GM18858 (cell line): ENCODE data around the gene FNDC10.

Experiments used
- ATAC-seq: cut with Tn5 transposase; IDR thresholded peaks from one replicate; pipeline ENCODE4 v1.9.1; 2021; ENCODE audit not compliant: unreplicated experiment

The FNDC10 gene

DNA sequence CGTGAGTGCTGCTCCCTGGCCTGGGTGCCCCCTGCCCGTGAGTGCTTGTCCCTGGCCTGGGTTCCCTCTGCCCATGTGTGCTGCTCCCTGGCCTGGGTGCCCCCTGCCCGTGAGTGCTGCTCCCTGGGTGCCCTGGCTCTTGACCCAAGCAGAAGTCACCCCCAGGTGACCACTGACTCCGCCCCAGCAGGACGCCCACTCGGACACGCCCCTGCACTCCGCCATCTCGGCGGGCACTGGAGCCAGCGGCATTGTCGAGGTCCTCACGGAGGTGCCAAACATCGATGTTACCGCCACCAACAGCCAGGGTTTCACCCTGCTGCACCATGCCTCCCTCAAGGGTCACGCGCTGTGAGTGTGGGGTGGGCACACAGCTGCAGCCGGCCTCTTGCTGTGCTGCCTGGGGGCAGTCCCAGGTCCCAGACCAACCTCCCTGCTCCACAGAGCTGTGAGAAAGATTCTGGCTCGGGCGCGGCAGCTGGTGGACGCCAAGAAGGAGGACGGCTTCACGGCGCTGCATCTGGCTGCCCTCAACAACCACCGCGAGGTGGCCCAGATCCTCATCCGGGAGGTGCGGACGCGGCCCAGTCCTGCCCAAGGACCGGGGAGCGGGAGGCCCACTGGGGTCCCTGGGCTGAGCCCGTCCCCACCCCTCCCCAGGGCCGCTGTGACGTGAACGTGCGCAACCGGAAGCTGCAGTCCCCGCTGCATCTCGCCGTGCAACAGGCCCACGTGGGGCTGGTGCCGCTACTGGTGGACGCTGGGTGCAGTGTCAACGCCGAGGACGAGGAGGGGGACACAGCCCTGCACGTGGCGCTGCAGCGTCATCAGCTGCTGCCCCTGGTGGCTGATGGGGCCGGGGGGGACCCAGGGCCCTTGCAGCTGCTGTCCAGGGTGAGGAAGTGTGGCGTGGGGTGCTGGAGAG, 28.2 kb upstream of the FNDC10 start:
- ATAC-seq, result no peak

DNA sequence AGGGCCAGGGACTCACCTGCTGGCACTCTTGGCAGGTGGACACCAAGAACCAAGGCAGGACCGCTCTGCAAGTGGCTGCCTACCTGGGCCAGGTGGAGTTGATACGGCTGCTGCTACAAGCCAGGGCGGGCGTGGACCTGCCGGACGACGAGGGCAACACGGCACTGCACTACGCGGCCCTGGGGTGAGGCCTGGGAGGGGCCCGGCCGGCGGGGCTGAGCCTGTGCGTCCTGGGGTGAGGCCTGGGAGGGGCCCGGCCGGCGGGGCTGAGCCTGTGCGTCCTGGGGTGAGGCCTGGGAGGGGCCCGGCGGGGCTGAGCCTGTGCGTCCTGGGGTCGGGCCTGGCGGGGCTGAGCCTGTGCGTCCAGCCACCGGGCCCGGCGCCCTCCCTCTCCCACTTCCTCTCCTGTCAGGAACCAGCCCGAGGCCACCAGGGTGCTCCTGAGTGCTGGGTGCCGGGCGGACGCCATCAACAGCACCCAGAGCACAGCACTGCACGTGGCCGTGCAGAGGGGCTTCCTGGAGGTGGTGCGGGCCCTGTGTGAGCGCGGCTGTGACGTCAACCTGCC, 27.4 kb upstream of the FNDC10 start:
- no peak for ATAC-seq

DNA sequence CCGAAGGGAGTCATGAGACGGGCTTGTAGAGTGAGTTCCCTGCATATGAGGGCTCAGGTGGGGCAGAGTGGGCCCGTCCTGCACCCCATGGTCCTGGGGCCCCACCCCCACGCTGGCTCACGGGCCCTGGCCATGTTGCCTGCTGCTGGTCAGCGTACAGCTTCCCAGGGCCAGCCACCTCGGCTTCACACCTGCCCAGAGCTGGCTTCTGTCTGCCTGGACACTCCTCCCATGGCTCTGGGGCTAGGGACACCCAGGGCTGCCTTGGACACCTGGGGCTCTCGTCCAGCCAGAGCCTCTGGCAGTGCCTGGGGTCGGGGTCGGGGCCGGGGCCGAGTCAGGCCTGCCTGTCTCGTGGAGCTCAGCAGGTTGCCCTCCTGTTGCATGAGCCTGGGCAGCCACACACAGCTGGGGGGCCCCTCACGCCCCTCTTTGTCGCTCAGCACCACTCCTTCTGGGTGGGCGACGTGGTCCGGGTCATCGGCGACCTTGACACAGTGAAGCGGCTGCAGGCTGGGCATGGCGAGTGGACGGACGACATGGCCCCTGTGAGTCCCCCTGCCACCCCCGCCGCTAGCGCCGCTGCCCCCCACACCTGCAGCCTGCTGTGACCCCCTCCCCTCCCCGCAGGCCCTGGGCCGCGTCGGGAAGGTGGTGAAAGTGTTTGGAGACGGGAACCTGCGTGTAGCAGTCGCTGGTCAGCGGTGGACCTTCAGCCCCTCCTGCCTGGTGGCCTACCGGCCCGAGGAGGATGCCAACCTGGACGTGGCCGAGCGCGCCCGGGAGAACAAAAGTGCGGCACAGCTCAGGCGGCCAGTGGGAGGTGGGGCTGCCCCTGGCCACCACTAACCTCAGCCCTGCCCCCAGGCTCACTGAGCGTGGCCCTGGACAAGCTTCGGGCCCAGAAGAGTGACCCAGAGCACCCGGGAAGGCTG, 26.5 kb upstream of the FNDC10 start:
- ATAC-seq, result no peak

DNA sequence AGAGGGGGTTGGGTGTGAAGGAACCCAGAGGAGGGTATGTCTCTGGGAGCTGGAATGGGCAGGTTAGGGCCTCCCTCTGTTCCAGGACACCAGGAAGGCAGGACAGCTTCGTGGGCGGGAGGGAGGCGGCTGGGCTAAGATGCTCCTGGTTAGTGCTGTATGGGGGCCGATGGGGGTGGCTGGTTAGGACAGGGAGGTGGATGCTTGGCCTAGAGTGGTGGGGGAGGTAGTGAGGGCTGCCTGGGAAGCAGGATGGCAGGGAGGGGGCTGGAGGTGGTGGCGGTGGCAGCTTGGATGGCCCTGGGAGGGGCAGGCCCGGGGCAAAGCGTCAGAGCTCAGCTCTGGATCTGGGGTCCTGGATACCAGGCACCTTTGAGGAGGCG, 25.9 kb upstream of the FNDC10 start:
- ATAC-seq, result no peak

DNA sequence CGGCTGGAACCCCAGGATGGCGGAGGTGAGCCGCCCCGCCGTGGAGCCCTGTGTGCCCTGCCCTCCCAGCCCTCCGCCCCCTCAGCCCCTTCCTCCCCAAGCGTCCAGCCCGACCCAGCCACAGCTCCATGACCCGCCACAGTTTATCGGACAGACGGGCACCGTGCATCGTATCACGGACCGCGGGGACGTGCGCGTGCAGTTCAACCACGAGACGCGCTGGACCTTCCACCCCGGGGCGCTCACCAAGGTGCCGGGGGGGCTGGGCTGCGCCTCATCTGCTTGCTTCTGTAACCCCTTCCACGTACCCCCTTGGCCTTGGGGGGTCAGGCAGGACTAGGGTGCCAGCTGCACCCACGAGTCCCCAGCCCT, 25.5 kb upstream of the FNDC10 start:
- no peak for ATAC-seq

DNA sequence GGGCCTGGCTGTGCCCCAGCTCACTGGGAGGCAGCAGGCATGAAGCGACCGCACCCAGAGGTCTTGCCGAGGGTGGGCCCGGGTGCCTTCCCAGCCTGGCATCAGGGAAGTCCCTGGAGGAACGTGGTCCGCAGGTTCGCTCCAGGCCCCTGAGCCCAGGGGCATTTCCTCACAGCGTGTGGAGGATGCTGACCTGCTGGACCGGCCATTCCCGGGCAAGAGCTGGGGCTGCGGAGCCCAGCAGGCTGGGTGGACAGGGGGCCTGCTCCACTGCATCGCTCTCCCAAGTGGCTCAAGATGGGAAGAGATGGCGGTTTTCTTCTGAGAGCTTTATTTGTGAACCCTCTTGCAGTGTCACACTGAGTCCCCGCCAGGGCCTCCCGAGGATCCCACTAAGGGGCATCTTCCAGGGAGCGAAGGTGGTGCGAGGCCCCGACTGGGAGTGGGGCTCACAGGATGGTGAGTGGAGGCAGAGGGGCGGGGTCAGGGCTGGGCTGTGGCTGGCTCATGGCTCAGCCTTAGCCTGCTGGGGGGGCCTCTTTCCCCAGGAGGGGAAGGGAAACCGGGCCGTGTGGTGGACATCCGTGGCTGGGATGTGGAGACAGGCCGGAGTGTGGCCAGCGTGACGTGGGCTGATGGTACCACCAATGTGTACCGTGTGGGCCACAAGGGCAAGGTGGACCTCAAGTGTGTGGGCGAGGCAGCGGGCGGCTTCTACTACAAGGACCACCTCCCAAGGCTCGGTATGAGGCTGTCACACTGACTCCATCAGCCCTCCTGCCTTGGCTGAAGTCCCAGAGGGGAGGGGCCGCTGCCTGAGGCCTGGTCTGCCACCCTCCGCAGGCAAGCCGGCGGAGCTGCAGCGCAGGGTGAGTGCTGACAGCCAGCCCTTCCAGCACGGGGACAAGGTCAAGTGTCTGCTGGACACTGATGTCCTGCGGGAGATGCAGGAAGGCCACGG, 24.8 kb upstream of the FNDC10 start:
- no peak for ATAC-seq

DNA sequence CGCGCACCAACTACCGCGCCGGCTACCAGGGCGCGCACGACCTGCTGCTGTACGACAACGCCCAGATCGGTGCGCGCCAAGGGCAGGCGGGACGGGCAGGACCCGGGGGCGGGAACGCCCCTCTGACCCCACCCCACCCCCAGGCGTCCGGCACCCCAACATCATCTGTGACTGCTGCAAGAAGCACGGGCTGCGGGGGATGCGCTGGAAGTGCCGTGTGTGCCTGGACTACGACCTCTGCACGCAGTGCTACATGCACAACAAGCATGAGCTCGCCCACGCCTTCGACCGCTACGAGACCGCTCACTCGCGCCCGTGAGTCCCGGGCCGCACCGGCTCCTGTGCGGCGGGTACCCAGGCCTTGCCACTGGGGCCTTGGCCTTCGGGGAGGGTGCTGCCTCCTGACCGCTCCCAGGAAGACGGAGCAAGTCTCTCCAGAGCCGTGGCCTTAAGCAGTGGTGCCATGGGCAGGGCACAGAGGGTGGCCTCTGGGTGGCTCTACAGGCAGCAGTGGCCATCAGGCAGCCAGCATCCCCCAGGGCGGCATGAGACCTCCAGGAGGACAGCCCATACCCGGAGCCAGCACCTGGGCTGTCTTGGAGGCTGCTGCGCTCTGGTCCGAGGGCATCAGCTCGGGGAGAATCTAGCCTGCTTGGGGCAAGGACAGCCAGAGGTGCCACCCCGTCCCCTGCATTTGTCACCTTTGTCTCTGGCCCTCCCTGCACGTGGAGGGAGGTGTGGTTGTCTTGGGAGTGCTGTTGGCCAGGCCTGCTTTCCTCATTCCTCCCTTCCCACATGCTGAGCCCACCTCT, 23.9 kb upstream of the FNDC10 start:
- no peak for ATAC-seq

DNA sequence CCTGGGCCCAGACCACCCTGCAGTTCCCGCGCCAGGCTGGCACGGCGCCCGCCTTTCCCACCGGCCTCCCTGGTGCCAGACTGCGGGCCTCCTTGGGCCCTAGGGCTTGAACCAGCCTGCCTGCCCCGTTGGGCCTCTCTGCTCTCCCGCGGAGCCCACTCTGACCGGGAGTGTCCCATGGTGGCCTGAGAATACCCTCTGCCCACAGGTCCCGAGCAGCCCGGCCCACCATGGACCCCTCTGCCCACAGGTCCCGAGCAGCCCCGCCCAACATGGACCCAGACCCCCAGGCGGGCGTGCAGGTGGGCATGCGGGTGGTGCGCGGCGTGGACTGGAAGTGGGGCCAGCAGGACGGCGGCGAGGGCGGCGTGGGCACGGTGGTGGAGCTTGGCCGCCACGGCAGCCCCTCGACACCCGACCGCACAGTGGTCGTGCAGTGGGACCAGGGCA, 23.3 kb upstream of the FNDC10 start:
- no peak for ATAC-seq

DNA sequence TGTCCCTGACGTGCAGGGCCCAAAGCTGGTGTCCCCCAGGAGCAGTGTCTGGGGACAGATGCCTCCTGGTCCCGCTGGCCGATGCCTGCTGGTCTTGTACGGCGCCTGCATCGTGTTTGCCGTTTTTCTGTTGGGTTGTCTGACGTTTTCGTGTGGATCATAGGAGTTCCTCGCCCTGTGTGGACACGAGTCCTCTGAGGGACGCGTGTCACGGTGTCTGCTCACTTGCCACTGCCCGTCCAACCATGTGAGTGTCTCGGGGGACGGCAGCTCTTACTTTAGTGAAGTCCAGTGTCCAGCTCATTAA, 22.8 kb upstream of the FNDC10 start:
- no peak for ATAC-seq

DNA sequence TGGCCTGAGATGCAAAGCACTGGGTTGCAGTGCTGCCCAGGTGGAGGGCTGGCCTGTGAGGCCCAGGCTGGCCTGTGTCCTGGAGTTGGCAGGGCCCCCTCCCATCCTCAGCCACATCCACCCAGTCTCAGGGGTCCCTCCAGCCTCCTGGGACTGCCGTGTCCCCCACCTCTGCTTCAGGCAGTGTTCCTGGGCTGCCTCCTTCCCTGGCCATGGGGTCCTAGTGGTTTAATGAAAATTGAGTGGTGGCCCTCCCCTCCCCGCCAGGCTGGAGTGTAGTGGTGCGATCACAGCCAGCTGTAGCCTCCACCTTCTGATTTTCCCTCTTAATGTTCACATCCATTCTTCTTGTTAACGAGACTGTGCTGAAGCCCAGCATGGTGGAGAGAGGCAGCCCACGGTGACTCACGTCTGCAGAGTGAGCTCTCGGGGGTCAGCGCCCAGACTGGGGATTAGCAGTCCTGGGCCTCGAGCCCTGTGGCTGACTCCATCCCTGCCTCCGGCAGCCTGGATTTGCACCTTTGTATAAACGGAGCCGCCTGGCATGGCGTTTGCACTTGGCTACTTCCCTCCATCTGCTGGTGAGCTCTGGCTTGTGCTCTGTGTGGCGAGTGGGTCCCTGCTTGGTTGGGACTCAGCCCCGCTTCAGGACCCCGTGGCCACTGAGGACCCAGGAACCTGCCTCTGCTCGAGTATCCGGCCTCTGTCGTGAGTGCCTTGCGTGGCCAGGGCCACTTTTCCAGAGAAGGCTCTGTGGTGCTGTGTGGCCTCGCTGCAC, 22.3 kb upstream of the FNDC10 start:
- ATAC-seq, result no peak

DNA sequence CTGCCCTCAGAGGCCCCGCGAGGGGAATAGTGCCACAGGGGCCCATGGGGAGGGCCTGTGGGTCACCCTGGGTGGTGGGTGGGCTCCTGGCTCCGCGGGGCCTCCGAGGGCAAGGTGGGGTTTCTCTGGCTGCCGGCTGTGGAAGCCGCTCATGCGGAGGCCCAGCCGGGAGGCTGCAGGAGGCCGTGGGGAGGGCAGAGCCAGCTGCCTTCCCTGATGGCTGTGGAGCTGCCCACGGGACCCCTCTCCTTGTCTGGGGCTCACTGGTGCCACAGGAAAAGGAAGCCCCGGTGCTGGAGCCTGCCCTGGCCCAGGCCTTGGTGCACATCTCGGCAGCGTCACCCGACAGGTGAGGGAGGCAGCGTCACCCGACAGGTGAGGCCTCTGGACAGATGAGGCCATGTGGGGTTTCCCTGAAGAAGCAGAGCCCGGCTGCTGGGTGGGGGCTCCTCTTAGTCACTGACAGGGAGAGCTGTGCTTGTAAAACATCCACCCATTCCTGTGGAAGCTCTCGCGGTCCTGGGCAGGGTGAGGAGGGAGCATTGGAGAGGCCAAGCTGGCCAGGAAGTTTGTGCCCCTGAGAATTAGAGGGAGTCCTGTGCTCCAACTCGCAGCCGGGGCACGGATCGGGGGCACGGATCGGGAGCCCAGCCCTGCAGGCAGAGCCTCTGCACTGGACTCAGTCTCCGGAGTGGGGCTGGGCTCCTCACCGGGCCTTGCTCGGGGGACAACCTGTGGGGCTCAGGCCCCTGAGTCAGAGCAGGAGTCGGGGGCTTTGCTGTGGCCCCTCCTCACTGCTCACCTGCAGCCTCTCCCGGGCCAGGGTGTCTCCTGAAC, 21.5 kb upstream of the FNDC10 start:
- ATAC-seq, result no peak

DNA sequence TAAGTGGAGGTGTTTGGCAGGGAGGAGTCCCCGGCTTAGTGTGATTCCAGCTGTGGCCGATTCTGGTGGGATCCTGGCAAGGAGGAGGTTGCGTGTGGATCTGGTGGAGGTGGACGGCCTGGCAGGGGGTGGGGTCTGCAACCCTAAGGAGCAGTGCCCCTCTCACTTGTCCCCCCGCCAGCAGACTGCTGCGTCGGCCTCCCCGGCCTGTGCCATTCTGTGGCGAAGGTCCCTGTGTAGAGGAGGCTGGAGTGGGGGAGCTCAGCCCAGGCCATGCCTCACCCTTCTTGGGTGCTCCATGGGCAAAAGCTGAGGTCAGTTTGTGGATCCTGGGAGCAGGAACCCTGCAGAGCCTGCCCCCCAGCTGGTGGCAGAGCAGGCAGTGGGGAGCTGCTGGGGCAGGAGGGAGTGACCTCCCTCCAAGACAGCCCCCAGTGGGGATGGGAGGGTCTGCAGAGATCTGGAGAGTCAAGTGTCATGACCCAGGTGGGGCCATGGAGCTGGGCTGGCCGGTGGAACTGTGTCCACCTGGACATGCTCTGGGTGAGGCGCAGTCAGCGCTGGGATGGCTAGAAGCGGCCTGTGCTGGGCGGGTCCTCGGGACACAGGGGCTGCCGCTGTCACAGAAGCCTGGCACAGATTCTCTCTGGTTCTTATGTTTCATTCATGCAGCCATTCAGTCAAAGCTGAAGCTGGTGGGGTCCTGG, 20.7 kb upstream of the FNDC10 start:
- ATAC-seq, result no peak

DNA sequence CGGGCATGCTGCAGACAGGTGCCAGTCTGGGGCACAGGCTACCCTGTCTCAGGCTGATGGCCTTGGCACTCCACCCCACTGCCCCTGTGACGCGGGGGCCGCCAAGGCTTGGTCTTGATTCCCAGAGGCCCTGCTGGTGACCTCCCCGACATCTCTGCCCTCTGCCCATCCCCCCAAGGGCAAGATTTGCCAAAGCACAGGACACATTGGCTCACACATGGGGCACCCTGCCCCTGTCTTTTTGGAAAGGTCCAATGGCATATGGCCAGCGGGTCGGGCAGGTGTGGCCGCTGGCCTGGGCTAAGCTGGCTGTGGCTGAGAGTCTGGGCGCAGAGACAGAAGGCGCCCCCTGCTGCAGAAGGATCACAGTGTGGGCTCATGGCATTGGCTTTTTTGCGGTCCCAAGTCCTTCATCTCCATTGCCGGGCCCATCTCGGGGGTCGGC, 20.0 kb upstream of the FNDC10 start:
- ATAC-seq, result no peak

DNA sequence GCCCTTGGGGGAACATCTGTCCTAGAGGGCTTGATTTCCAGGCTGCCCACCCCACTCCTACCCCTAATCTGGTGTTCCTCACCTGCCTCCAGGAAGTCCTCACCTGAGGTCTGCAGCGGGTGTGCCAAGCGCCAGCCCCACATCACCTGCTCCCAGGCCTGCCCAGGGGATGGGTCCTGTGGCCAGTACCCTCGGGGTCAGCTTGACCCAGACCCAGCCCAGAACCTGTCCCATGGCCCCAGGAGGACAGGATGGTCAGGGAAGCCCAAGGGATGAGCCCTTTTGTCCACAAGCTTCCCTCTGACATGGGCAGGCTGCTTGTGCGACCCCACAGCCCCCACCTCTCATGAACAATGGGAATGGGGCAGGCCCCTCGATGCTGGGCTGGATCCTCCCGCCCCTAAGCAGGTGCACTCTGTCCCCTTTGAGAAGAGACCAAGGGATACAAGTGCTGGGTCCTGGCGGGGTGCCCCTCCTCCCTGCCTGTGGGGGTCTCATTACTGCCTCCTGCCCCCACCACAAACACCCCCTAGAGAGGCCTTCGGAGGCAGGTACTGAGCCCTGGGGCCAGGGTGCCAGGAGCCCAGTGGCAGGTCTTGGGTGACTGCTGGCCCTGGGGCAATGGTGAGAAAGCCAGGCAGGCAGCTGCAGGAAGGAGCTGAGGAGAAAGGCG, 18.6 kb upstream of the FNDC10 start:
- no peak for ATAC-seq

DNA sequence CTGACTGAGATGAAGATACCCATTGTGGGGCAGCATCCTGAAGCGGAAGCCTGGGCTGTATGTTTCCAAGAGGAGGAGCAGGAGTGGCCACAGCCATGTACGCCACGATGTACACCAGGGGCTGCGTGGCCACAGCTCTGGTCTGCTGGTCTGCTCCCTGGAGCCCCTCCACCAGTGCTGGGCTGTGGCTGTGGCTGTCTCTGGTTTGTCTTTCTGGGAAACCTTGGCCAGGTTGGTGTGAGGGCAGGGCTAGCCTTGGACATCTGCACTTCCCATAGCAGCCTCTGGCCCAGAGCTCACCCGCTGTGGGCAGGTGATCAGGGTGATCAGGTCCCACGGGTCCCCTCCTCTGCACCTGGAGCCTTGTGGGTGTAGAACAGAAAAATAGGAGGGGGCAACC, 18.0 kb upstream of the FNDC10 start:
- ATAC-seq, result no peak

DNA sequence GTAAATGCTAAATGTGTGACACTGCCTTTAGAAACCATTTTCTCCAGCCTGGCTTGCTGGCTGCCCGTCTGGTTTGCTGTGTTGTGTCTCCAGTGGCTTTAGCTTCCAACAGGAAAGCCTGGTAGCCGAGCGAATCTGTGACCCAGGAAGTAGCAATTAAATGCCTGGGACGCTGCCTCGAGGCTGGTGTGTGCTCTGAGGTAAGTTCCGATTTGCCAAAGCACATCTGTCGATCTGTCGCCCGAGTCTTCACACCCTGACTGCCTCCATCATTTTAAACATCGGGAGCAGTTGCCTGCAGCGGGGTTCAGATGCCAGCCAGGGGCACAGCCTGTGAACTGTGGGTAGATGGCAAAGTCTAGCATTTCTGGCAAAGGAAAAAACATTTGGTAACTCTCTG, 17.6 kb upstream of the FNDC10 start:
- no peak for ATAC-seq

DNA sequence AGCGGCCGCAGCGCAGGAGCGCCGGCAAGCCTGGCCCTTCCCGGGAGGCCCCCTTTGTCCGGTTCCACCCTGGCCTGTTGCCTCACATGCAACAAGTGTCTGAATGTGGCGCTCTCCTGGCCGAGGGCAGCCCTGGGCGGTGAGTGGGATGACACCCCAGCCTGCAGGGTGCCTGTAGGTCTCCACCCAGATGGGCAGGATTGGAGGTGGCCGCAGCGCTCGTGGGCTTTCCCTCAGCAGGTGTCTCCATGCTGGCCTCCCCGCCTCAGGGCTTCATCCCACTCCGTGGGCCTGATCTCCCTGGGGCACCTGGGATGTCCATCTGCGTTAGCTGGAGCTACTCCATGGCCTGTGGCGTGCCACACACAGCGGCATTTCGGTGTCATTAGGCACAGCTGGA, 16.9 kb upstream of the FNDC10 start:
- ATAC-seq, result no peak
